Measurements from ENCODE around the gene CDCA3.

GRCh38 chr12:6823182-6824084, 27.7 kb downstream of the CDCA3 start:
- TF ChIP-seq CTCF (IDR thresholded peaks at IDR 0.05) = no peak
- no peak for TF ChIP-seq POLR2A (IDR thresholded peaks at IDR 0.05)

Data from esophagus squamous epithelium (tissue), 4 donors.